ENCODE results near the gene CKAP2L. TPM values are rescaled to one million over a fixed set of nuclear protein-coding genes. Genes with fewer than 3 reads are reported as not detected.

CKAP2L gene
- total and polyA plus RNA-seq, 10 of the 15 experiments (the other 5 are each of a cell fraction or from before 2014, with no cell fraction given), result 10.5 to 37.4 (median 20.2) TPM

GRCh38 chr2:112812318-112813267 lies 48.2 kb upstream of the CKAP2L start (continued):
- peak; percentile 36 for TF ChIP-seq CUX1 (IDR thresholded peaks at IDR 0.05; ENCODE audit: insufficient replicate concordance, low read depth, low read length)
- 0 out of 2 replicates have a peak, but pooled peaks have one; percentile 28 for TF ChIP-seq TARDBP (IDR thresholded peaks at IDR 0.05; ENCODE audit: borderline replicate concordance)
- TF ChIP-seq MEF2A (IDR thresholded peaks at IDR 0.05; ENCODE audit: insufficient read depth, low read depth, low read length), result peak; percentile 55; the same call in 1 of the 2 replicates
- no peak for TF ChIP-seq SIX5 (IDR thresholded peaks at IDR 0.05; ENCODE audit: low read depth, low read length, severe bottlenecking)
- TF ChIP-seq MEF2B (IDR thresholded peaks at IDR 0.05; ENCODE audit: partially characterized antibody, poor library complexity, severe bottlenecking), result peak; percentile 67
- TF ChIP-seq ETV6 (conservative IDR thresholded peaks at IDR 0.05 in 1 of 2, IDR thresholded peaks at IDR 0.05 in 1 of 2; ENCODE audit: borderline replicate concordance in 1 of 2, low read depth in 1 of 2), result peak in 1 of 2 experiments; percentile 71; a peak in 1 of 4 replicates
- no peak for TF ChIP-seq POLR2A (IDR thresholded peaks at IDR 0.05; ENCODE audit: low read depth, low read length)
- no peak for TF ChIP-seq IRF3 (IDR thresholded peaks at IDR 0.05)
- peak in 1 of 2 experiments; percentile 74; a peak in 3 of 4 replicates for TF ChIP-seq EP300 (IDR thresholded peaks at IDR 0.05; ENCODE audit: borderline replicate concordance in 1 of 2, control insufficient read depth in 1 of 2, low read depth in 2 of 2, low read length in 2 of 2)
- peak; percentile 62; the same call in 1 of the 2 replicates for TF ChIP-seq BCL11A (IDR thresholded peaks at IDR 0.05; ENCODE audit: low read depth, low read length)
- TF ChIP-seq EED (IDR thresholded peaks at IDR 0.05; ENCODE audit: low read depth), result peak; percentile 85
- peak; percentile 87; the same call in 1 of the 2 replicates for TF ChIP-seq CREM (IDR thresholded peaks at IDR 0.05; ENCODE audit: low read depth)
- peak; percentile 83 for TF ChIP-seq CREB1 (IDR thresholded peaks at IDR 0.05; ENCODE audit: low read depth)
- no peak for TF ChIP-seq SMARCA5 (IDR thresholded peaks at IDR 0.05)
- TF ChIP-seq IKZF1 (conservative IDR thresholded peaks at IDR 0.05), result peak; percentile 82
- TF ChIP-seq NBN (IDR thresholded peaks at IDR 0.05), result peak; percentile 75; the same call in 1 of the 2 replicates
- TF ChIP-seq YBX1 (IDR thresholded peaks at IDR 0.05), result no peak
- peak; percentile 43; the same call in 1 of the 2 replicates for TF ChIP-seq ZSCAN29 (IDR thresholded peaks at IDR 0.05)
- TF ChIP-seq ZBTB4 (CRISPR knock-in tag; IDR thresholded peaks at IDR 0.05), result no peak
- TF ChIP-seq MAX (IDR thresholded peaks at IDR 0.05; ENCODE audit: low read depth, low read length), result no peak
